Transverse colon (tissue), 4 donors: ENCODE results near the gene SEPTIN6. TPM values are rescaled to one million over a fixed set of nuclear protein-coding genes. Genes with fewer than 3 reads are reported as not detected.

Source experiments
- DNase-seq: peaks from one replicate; pipeline ENCODE4 v3.0.0-alpha.2; 2019
- H3K27ac ChIP-seq, 4 donors: fragments of 200-600 bp; sonication (generic); 2 replicates each; pipeline ENCODE4 v1.5.1; 2016 to 2018; ENCODE audit warnings: inconsistent platforms in 4 of 4
- H3K27me3 ChIP-seq: fragments of 200-600 bp; sonication (generic); 2 replicates; pipeline ENCODE4 v1.5.1; 2017; ENCODE audit warnings: inconsistent platforms
- H3K36me3 ChIP-seq, 4 donors: fragments of 200-600 bp; sonication (generic); 2 replicates each; pipeline ENCODE4 v1.5.1; 2017 to 2019; ENCODE audit warnings: inconsistent platforms in 4 of 4
- H3K4me1 ChIP-seq, 4 donors: fragments of 200-600 bp; sonication (generic); 2 replicates each; pipeline ENCODE4 v1.5.1; 2017 to 2020; ENCODE audit warnings: inconsistent platforms in 4 of 4
- H3K4me3 ChIP-seq, 4 donors: fragments of 200-600 bp; sonication (generic); 1 replicate in 1 of 4; 2 replicates in 3 of 4; pipeline versions ENCODE4 v1.5.1 to v1.6.1; 2017 to 2019; ENCODE audit warnings: inconsistent platforms in 4 of 4
- H3K9me3 ChIP-seq, 2 donors: fragments of 200-600 bp; sonication (generic); 2 replicates each; pipeline ENCODE4 v1.5.1; 2017 to 2019; ENCODE audit warnings: inconsistent platforms in 2 of 2
- CTCF ChIP-seq, 5 experiments: fragments of 200-600 bp in 3 of 5; fragments of 450-650 bp in 2 of 5; sonication (generic) in 3 of 5; IDR thresholded peaks; 1 replicate in 2 of 5; 2 replicates in 3 of 5; pipeline ENCODE4 v1.5.1; 2016 to 2017; ENCODE audit warnings: antibody characterized with exemption in 5 of 5, inconsistent platforms in 3 of 5, mild to moderate bottlenecking in 2 of 5, moderate library complexity in 1 of 5
- EP300 ChIP-seq: sonication (generic); formaldehyde crosslinking; IDR thresholded peaks from one replicate; pipeline ENCODE4 v1.6.1; 2017; ENCODE audit warnings: antibody characterized with exemption, low read depth
- POLR2A ChIP-seq: fragments of 450-650 bp; IDR thresholded peaks from one replicate; pipeline ENCODE4 v1.6.1; 2016; ENCODE audit warnings: antibody characterized with exemption, mild to moderate bottlenecking, moderate library complexity
- POLR2AphosphoS5 ChIP-seq, 3 donors: sonication (generic); formaldehyde crosslinking; IDR thresholded peaks; one replicate each; pipeline ENCODE4 v1.6.1; 2016; ENCODE audit warnings: antibody characterized with exemption in 3 of 3
- WGBS, 2 donors: methylation state at CpG; one replicate each; pipeline ENCODE4 v1.1.5; 2018; ENCODE audit warnings: low coverage in 1 of 2; 5-methylcytosine and 5-hydroxymethylcytosine counted together
- in situ Hi-C, 4 donors: fragments of 200-750 bp; cut with MboI; loops; one replicate each; pipeline versions ENCODE4 v1.15.0 to v1.15.1; 2017; ENCODE audit warnings: low sequenced_read_pairs in 3 of 4, low pct_ligation_motif_present in 1 of 4, low pct_unique_long_range_greater_than_20kb in 1 of 4
- intact Hi-C: fragments of 100-400 bp; cut with DNase I; formaldehyde crosslinking; loops from one replicate; pipeline ENCODE4 v1.15.1; 2023; ENCODE audit warnings: low total_unique reads
- total RNA-seq, 4 donors: library from RNA; depleted of rRNA; stranded (reverse); fragments of >200 nt; gene quantifications; one replicate each; pipeline ENCODE4 v1.1.0, GENCODE V29; 2016

Gene SEPTIN6
- total RNA-seq, 4 donors from 2014 or later, result 9.4 to 88.2 (median 21.8) TPM

GRCh38 chrX:119726900-119727555, 34.1 kb upstream of the SEPTIN6 start:
- DNase-seq, result no peak
- TF ChIP-seq POLR2A, result no peak
- TF ChIP-seq POLR2AphosphoS5 (IDR thresholded peaks at IDR 0.05), result no peak
- TF ChIP-seq CTCF (IDR thresholded peaks at IDR 0.05), result no peak
- TF ChIP-seq EP300, result no peak
- intact Hi-C loops, result no loop called here
- in situ Hi-C loops, result loop anchor here in 1 of 4 donors (25.0 kb wide), 1 partner anchor 215 kb away; no protein-coding TSS in a partner anchor
- Histone ChIP-seq H3K27me3 (no peaks in the 10 kb centered on the region), H3K36me3 (no peaks in the 10 kb centered on the region), H3K4me3 (no peak overlapping the region), H3K9me3 (no peaks in the 10 kb centered on the region), H3K27ac (no peak overlapping the region), H3K4me1 (no peaks in the 10 kb centered on the region)
- 59% methylated on average over 7 of the region's 7 CpGs; no CpG with 5 or more reads in 1 of the 2 donors for WGBS, 2 donors

- Histone ChIP-seq H3K4me1 (no peaks in the 10 kb centered on the region), H3K27me3 (no peaks in the 10 kb centered on the region), H3K27ac (no peak overlapping the region), H3K4me3 (no peak overlapping the region), H3K9me3 (no peaks in the 10 kb centered on the region), H3K36me3 (no peaks in the 10 kb centered on the region)
- WGBS, 2 donors, result 91% methylated on average over 2 of the region's 2 CpGs; no CpG with 5 or more reads in 1 of the 2 donors
- in situ Hi-C loops, result no loop called here
- DNase-seq, result no peak
- TF ChIP-seq POLR2AphosphoS5 (IDR thresholded peaks at IDR 0.05) (no peak), EP300 (no peak), POLR2A (no peak), CTCF (IDR thresholded peaks at IDR 0.05) (no peak)
- intact Hi-C loops, result no loop called here
Observed at GRCh38 chrX:119721926-119722325, 29.0 kb upstream of the SEPTIN6 start.

GRCh38 chrX:119721487-119721886, 28.5 kb upstream of the SEPTIN6 start:
- Histone ChIP-seq H3K36me3 (no peaks in the 10 kb centered on the region), H3K9me3 (no peaks in the 10 kb centered on the region), H3K4me1 (no peaks in the 10 kb centered on the region), H3K27me3 (no peaks in the 10 kb centered on the region), H3K4me3 (no peak overlapping the region), H3K27ac (no peak overlapping the region)
- intact Hi-C loops, result no loop called here
- TF ChIP-seq EP300 (no peak), POLR2AphosphoS5 (IDR thresholded peaks at IDR 0.05) (no peak), CTCF (IDR thresholded peaks at IDR 0.05) (no peak), POLR2A (no peak)
- 73 to 80% methylated on average over 1 to 6 of the region's 6 CpGs for WGBS, 2 donors
- in situ Hi-C loops, result no loop called here
- DNase-seq, result no peak

- WGBS, 2 donors, result 75 to 80% methylated on average over 1 to 3 of the region's 3 CpGs
- H3K9me3 ChIP-seq, result no peaks in the 10 kb centered on the region
- TF ChIP-seq POLR2A (no peak), POLR2AphosphoS5 (IDR thresholded peaks at IDR 0.05) (no peak), CTCF (IDR thresholded peaks at IDR 0.05) (no peak), EP300 (no peak)
- in situ Hi-C loops, result no loop called here
- H3K4me3 ChIP-seq, result no peak overlapping the region
- H3K4me1 ChIP-seq, result no peaks in the 10 kb centered on the region
- H3K27ac ChIP-seq, result no peak overlapping the region
- intact Hi-C loops, result no loop called here
- H3K27me3 ChIP-seq, result no peaks in the 10 kb centered on the region
- DNase-seq, result no peak
- H3K36me3 ChIP-seq, result no peaks in the 10 kb centered on the region
Observed at GRCh38 chrX:119709630-119710029, 16.7 kb upstream of the SEPTIN6 start.
